Stimulated activated CD8-positive, alpha-beta memory T cell treated with anti-CD3 and anti-CD28 coated beads, Interleukin-7, amount 100 ng/mL, for 4 hours (primary cell): ENCODE results near the gene TNIK.
"Not testable (repeated sequence)": the region's sequence is repeated elsewhere in the genome, so short reads cannot be mapped to it uniquely, and the experiment has no call there.

ENCODE experiments used
- DNase-seq, 2 donors: peaks; one replicate each; pipeline ENCODE4 v3.0.0-alpha.2; 2020; ENCODE audit warnings: low read depth in 2 of 2

The TNIK gene

DNA sequence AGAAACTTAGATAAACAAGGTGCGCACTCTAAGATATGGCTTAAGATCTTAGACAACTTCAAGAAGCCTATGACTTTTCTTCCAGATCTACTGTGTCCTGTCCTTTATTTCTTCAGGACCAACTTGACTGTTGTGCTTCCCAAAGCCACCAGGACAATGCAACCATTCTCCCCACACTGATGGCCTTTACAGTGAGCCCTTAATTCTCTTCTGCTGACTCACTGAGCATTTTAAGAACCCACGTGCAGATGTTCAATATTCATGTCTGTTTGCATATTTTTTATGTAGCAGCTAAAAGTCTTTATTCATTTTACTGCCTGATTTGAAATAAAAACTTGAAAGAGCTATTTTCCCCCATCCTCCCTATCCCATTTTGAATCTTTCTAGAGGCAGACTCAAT, 330.4 kb downstream of the TNIK start:
- DNase-seq: no peak

DNA sequence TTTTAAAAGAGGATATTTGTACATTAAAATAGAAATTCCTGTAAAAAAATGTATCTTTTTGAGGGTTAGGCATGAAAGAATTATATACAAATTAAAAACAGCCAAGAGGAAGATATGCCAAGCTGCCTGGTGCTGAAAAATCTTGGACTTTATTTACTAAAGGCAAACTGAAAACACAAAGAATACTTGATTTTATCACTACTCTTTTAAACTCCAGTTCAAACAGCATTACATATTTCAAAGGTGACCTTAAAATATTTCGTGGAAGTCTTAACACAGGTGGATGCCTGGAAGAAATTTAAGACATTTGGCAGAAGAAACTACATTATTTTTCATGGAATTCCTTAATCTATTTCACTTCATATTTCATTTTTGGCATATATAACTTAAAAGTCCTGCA, 332.6 kb downstream of the TNIK start:
- no peak for DNase-seq

DNA sequence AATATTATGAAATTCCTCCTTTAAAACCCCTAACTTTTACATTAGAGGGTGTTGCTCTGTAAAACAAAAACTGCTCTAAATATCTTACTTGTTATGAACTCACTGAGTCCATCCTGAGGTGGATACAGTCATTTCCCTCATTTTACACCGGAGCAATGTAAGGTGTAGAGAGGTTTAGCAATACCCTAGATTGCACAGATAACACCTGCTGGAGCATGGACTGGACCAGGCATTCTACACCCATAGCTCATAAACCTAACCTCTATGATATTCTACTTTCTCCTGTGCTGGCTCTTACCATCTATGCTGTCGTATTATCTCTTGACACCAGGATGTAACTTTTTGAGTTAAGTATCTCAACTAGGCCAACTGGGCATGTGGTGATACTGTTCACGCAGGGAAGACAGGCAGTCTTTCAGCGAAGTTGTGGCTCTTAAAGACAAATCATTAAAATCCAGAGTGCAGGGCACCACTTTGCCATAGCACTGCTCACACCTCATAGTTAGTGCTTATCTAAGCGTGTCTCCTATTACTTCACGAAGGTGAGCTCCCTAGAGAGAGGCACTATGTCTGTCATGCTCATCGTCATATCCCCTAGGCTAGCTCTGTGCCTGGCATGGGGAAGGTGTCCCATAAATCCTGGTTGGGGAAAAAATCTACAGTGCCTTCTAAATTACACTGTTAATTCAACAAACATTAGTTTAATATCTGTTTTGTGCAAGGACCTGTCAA, 333.6 kb downstream of the TNIK start:
- no peak for DNase-seq

DNA sequence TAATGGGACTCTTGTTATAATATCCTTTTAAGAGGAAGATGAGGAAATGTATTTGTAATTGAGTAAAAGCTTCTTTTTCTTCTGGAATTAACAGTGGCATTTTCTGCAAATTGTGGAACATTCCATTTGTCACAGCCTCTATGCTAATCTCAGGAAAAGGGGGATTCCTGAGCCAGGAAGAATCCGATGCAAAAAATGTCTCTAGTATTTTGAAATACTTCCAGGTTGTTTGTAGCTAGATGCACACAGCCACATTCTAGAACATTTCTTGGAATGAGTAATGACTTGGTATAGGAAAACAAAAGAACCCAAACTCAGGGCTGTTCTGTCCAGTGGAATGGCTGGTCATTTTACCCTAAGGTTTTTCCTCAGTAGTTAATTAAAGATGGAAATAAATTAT, 335.2 kb downstream of the TNIK start:
- DNase-seq: no peak

GRCh38 chr3:171123915-171124314, 336.3 kb downstream of the TNIK start:
- no peak for DNase-seq

- DNase-seq: no peak
These were observed 337.3 kb downstream of the TNIK start for GRCh38 chr3:171122861-171123260.

GRCh38 chr3:171122240-171122639, 338.0 kb downstream of the TNIK start:
- DNase-seq: no peak

DNA sequence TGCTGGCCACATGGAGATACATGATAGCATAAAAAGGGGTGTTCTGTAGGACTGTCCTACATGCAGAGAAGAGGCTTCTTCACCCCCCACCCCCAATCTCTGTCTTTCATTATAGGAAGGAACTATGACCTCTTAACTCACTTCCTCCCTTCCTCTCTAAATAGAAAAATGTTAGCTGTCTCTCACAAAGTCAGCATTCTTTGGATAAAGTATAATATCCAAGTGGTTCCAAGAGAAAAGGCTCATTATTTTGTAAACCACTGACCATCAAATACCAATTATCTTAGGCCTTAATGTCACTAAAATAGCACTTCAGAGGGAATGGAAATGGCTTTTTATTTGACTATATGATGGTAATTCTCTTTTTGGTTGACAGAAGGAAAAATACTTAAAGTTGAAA, 338.4 kb downstream of the TNIK start:
- DNase-seq: no peak

GRCh38 chr3:171119402-171119801, 340.8 kb downstream of the TNIK start:
- DNase-seq: not testable (repeated sequence)

DNA sequence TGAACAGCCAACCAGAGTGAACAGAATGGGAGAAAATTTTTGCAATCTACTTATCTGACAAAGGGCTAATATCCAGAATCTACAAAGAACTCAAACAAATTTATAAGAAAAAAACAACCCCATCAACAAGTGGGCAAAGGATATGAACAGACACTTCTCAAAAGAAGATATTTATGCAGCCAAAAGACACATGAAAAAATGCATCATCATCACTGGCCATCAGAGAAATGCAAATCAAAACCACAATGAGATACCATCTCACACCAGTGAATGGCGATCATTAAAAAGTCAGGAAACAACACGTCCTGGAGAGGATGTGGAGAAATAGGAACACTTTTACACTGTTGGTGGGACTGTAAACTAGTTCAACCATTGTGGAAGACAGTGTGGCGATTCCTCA, 341.2 kb downstream of the TNIK start:
- DNase-seq: not testable (repeated sequence)

- DNase-seq: no peak
These were observed 343.3 kb downstream of the TNIK start for GRCh38 chr3:171116824-171117395.

GRCh38 chr3:171116365-171116764, 343.8 kb downstream of the TNIK start:
- DNase-seq: no peak

GRCh38 chr3:171115667-171116066, 344.5 kb downstream of the TNIK start:
- no peak for DNase-seq

DNA sequence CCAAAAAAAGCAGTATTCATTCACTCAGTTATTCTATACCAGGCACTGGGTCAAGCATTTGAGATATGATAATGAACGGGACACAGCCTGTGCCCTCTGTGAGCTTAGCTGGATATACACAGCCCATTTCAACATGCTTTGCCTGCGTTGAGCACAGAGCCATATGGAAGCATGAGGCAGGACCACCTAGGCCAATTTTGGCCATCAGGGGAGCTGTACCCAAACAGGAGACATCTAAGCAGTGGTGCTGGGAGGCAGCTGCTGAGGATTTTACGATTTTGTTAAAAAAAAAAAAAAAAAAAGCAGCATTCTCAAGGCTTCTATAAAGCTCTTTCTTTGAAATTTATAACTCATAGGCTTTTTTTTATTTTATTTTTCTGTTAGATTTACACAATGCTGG, 346.5 kb downstream of the TNIK start:
- DNase-seq: no peak

DNA sequence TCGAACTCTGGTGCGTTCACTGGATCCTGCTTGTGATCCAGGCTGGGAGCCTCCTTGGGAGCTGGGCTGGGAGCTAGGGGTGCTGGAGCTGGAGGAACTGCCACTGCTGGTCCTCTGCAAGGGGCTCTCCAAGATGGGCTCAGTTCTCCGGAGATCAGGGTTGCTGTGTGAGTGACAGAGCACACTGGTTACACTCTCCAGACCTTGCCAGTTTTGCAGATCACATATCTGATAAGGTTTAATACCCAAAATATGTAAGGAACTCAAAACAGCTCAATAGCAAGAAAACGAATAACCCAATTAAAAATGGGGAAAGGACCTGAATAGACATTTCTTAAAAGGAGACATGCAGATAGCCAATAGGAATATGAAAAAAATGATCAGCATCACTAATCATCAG, 349.5 kb downstream of the TNIK start:
- DNase-seq: no peak

DNA sequence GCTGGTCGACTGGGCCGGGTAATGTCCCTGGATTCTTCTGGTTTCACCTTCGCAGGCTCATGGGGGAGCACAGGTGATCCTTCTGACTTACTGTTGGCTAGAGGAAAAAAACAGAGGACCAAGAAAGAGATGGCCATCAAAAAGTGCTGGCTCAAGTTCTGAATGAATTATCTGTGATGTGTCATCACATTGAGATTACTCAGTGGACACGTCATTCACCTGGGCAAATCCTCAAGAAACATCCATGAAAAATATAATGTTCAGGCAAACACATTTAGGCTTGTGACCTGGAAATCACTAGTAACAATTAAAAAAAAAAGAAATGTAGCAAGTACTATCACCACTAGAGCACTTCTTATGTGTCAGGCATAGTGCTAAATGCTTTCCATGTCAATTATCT, 352.1 kb downstream of the TNIK start:
- no peak for DNase-seq

GRCh38 chr3:171103185-171103584, 357.0 kb downstream of the TNIK start:
- no peak for DNase-seq

GRCh38 chr3:171101982-171102641, 358.1 kb downstream of the TNIK start:
- no peak for DNase-seq

DNA sequence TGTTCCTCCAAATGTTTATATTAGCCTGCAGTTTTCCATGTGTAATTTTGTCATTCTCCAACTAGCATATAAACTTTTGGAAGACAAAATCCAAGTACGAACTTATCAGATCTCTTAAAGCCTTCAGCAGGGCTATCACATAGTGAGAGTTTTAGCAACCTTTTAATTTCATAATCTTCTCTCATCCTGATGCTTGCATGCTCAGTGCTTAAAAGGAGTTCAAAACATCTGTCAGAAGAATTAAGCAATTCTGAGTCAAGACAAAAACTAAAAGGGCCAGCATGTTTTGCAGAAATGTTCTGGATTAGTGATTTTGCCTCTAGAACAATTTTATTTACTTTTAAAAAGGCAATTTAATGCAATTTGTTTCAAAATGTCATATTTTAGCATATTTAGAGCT, 360.3 kb downstream of the TNIK start:
- no peak for DNase-seq

GRCh38 chr3:171095063-171095462, 365.1 kb downstream of the TNIK start:
- no peak for DNase-seq

DNA sequence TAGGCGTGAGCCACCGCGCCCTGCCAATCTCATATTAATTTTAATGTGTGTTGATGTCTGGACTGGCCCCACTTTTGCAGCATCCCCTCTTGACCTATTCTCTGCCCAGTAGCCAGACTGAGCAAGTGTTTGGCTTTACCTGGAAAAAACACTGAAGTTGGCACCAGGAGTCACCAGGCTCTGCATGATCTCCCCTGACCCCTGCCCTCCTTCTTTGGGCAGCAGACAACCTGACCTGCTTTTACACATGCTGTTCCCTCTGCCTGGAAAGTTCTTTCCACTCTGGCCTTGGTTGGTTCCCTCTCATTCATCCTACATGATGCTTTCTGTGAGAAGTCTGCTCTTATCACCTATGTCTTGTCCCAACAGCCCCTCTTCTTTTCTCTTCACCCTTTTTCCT, 365.8 kb downstream of the TNIK start:
- DNase-seq: no peak

DNA sequence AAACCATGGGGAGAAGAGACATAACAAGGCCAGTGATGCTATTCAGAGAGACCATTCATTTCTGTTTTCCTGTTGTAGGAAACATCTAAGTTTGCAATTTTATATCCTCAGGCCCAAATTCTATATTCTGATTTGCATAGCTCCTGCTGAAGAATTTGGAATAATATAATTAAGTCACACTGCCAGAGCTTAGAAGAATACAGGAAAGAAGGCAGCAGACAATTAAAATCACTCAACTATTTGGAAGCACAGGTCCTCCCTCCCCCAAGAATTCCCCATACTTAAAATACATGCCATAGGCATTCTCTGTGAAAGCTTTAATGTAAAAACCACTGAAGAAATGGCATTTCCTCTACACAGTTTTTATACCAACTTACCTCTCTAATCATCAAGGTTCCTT, 366.7 kb downstream of the TNIK start:
- no peak for DNase-seq

GRCh38 chr3:171092467-171092911, 367.7 kb downstream of the TNIK start:
- DNase-seq: no peak
